DMS114 treated with DMSO at 0.1 percent for 48 hours (cell line): ENCODE data around the gene SKAP1.

Source experiments
- DNase-seq: peaks from one replicate; lab custom pipeline; 2025; ENCODE audit not compliant: unreplicated experiment; lab: John Stamatoyannopoulos, UW

SKAP1 gene

GRCh38 chr17:48429638-48430586 lies at the start of gene SKAP1:
Gene SKAP1 (minus strand): TSS chr17:48430214.
- no peak for DNase-seq

- DNase-seq, result no peak
Measured at GRCh38 chr17:48479014-48479402, 49.0 kb upstream of the SKAP1 start.

GRCh38 chr17:48478224-48479013 lies 48.4 kb upstream of the SKAP1 start:
- DNase-seq, result no peak

GRCh38 chr17:48477221-48477620 lies 47.2 kb upstream of the SKAP1 start:
- DNase-seq, result no peak

GRCh38 chr17:48472411-48473281 lies 42.6 kb upstream of the SKAP1 start:
- DNase-seq, result no peak

GRCh38 chr17:48471817-48472410 lies 41.9 kb upstream of the SKAP1 start:
- DNase-seq, result no peak

- no peak for DNase-seq
Measured at GRCh38 chr17:48470388-48471034, 40.5 kb upstream of the SKAP1 start.

GRCh38 chr17:48469227-48469626 lies 39.2 kb upstream of the SKAP1 start:
- no peak for DNase-seq

- DNase-seq, result no peak
Measured at GRCh38 chr17:48468299-48468698, 38.3 kb upstream of the SKAP1 start.

GRCh38 chr17:48465884-48466283 lies 35.9 kb upstream of the SKAP1 start:
- DNase-seq, result no peak

GRCh38 chr17:48463526-48463925 lies 33.5 kb upstream of the SKAP1 start:
- no peak for DNase-seq

GRCh38 chr17:48462946-48463345 lies 32.9 kb upstream of the SKAP1 start:
- no peak for DNase-seq

GRCh38 chr17:48460052-48460451 lies 30.0 kb upstream of the SKAP1 start:
- DNase-seq, result no peak

GRCh38 chr17:48459070-48459844 lies 29.2 kb upstream of the SKAP1 start:
- DNase-seq, result no peak

- DNase-seq, result peak; percentile 22
Measured at GRCh38 chr17:48457080-48457836, 27.2 kb upstream of the SKAP1 start.

- no peak for DNase-seq
Measured at GRCh38 chr17:48456589-48456988, 26.6 kb upstream of the SKAP1 start.

- no peak for DNase-seq
Measured at GRCh38 chr17:48455791-48456190, 25.8 kb upstream of the SKAP1 start.

- no peak for DNase-seq
Measured at GRCh38 chr17:48453447-48453846, 23.4 kb upstream of the SKAP1 start.

GRCh38 chr17:48451489-48451888 lies 21.5 kb upstream of the SKAP1 start:
- DNase-seq, result no peak
